ENCODE data around the gene CDH4.

GRCh38 chr20:61573415-61574305, 321.6 kb downstream of the CDH4 start:
- TF ChIP-seq, protein P1, sequence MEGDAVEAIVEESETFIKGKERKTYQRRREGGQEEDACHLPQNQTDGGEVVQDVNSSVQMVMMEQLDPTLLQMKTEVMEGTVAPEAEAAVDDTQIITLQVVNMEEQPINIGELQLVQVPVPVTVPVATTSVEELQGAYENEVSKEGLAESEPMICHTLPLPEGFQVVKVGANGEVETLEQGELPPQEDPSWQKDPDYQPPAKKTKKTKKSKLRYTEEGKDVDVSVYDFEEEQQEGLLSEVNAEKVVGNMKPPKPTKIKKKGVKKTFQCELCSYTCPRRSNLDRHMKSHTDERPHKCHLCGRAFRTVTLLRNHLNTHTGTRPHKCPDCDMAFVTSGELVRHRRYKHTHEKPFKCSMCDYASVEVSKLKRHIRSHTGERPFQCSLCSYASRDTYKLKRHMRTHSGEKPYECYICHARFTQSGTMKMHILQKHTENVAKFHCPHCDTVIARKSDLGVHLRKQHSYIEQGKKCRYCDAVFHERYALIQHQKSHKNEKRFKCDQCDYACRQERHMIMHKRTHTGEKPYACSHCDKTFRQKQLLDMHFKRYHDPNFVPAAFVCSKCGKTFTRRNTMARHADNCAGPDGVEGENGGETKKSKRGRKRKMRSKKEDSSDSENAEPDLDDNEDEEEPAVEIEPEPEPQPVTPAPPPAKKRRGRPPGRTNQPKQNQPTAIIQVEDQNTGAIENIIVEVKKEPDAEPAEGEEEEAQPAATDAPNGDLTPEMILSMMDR (optimal IDR thresholded peaks at IDR 0.05 in 1 of 3, IDR thresholded peaks at IDR 0.05 in 1 of 3, conservative IDR thresholded peaks at IDR 0.05 in 1 of 3; ENCODE audit: extremely low read depth in 1 of 3, insufficient read depth in 2 of 3, low read length in 3 of 3): no peak
- TF ChIP-seq EZH2 (IDR thresholded peaks at IDR 0.05; ENCODE audit: low read length): no peak

Data from keratinocyte (primary cell).